ENCODE data around the gene PIK3C2B. TPM values are rescaled to one million over a fixed set of nuclear protein-coding genes. Genes with fewer than 3 reads are reported as not detected.

The PIK3C2B gene, protein sequence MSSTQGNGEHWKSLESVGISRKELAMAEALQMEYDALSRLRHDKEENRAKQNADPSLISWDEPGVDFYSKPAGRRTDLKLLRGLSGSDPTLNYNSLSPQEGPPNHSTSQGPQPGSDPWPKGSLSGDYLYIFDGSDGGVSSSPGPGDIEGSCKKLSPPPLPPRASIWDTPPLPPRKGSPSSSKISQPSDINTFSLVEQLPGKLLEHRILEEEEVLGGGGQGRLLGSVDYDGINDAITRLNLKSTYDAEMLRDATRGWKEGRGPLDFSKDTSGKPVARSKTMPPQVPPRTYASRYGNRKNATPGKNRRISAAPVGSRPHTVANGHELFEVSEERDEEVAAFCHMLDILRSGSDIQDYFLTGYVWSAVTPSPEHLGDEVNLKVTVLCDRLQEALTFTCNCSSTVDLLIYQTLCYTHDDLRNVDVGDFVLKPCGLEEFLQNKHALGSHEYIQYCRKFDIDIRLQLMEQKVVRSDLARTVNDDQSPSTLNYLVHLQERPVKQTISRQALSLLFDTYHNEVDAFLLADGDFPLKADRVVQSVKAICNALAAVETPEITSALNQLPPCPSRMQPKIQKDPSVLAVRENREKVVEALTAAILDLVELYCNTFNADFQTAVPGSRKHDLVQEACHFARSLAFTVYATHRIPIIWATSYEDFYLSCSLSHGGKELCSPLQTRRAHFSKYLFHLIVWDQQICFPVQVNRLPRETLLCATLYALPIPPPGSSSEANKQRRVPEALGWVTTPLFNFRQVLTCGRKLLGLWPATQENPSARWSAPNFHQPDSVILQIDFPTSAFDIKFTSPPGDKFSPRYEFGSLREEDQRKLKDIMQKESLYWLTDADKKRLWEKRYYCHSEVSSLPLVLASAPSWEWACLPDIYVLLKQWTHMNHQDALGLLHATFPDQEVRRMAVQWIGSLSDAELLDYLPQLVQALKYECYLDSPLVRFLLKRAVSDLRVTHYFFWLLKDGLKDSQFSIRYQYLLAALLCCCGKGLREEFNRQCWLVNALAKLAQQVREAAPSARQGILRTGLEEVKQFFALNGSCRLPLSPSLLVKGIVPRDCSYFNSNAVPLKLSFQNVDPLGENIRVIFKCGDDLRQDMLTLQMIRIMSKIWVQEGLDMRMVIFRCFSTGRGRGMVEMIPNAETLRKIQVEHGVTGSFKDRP (N-terminal part only)
- total RNA-seq = 10 to 100 TPM; 13.1 to 19.4 TPM

DNA sequence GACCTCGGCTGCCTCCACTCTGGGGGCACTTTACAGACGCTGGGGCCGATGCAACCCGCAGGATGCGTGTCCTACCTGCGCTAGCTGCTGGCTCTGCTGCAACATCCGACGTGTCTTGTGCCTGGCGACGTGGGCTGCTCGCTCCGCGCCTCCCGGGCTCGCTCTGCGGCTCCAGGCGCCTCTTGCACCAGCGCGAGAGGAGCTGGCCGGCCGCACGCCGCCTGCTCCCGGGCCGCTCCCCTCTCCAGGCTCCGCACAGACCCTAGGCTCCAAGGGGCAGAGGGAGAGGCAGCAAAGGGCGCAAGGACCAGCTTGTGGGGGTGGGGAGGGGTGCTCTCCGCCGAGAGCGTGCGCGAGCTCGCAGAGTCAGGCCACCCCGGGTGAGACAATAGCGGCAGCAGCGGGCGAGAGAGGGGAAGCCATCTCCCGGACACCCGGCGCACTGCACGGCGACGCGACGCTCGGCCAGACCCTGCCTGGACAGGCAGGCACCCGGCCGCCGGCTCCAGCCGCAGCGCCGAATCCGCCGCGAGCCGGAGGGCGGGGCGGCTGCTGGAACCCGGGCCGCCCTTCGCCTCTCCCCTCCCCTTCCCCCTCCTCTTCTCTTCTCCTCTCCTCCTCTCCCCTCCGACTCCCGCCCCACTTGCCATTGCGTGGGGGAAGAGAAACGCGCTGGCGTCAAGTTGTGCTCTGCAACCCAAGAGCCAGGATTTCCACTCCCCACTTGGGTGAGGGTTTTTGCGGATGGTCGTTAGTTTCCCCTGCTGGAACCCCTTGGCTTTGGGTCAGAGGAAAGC, at the start of gene PIK3C2B:
Gene PIK3C2B (minus strand): TSS at position 525 of the 797 bp plus-strand sequence. CDS start 25,003 bp downstream, outside the sequence.
- peak; percentile 84 for DNase-seq (ENCODE audit: low spot score)
- H3K36me3 ChIP-seq = no peaks in the 10 kb centered on the region
- H3K27me3 ChIP-seq = no peaks in the 10 kb centered on the region
- no peaks in the 10 kb centered on the region for H3K9me3 ChIP-seq
- TF ChIP-seq, protein P1, sequence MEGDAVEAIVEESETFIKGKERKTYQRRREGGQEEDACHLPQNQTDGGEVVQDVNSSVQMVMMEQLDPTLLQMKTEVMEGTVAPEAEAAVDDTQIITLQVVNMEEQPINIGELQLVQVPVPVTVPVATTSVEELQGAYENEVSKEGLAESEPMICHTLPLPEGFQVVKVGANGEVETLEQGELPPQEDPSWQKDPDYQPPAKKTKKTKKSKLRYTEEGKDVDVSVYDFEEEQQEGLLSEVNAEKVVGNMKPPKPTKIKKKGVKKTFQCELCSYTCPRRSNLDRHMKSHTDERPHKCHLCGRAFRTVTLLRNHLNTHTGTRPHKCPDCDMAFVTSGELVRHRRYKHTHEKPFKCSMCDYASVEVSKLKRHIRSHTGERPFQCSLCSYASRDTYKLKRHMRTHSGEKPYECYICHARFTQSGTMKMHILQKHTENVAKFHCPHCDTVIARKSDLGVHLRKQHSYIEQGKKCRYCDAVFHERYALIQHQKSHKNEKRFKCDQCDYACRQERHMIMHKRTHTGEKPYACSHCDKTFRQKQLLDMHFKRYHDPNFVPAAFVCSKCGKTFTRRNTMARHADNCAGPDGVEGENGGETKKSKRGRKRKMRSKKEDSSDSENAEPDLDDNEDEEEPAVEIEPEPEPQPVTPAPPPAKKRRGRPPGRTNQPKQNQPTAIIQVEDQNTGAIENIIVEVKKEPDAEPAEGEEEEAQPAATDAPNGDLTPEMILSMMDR (IDR thresholded peaks at IDR 0.05) = peak; percentile 51 to 71
- H3K4me1 ChIP-seq = peaks cover 0 to 30% of the 10 kb centered on the region in 2 donors
- H3K27ac ChIP-seq = peak within 1 kb of the TSS; percentile 89
- peak within 1 kb of the TSS; percentile 60 to 83 for H3K4me3 ChIP-seq

DNA sequence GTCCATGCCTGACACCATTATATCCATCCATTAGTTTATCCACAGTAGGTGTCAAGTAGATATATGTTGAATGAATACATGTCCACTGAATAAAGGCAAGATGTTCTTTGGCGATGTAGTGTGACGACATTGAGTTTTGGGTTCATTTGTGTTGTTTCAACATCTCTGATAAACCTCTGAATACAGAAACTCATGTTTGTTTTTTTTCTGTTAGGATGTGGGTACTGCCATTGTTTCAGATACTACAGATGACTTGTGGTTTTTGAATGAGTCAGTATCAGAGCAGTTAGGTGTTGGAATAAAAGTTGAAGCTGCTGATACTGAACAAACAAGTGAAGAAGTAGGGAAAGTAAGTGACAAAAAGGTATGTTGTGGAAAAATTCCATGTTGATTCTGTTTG, 49.7 kb upstream of the PIK3C2B start:
- TF ChIP-seq, protein P1 (IDR thresholded peaks at IDR 0.05) = no peak
- Histone ChIP-seq H3K27ac (no peak overlapping the region), H3K9me3 (no peaks in the 10 kb centered on the region), H3K4me3 (no peak overlapping the region), H3K4me1 (no peaks in the 10 kb centered on the region), H3K27me3 (no peaks in the 10 kb centered on the region), H3K36me3 (peaks cover 91% of the 10 kb centered on the region)
- DNase-seq (ENCODE audit: low spot score) = no peak

DNA sequence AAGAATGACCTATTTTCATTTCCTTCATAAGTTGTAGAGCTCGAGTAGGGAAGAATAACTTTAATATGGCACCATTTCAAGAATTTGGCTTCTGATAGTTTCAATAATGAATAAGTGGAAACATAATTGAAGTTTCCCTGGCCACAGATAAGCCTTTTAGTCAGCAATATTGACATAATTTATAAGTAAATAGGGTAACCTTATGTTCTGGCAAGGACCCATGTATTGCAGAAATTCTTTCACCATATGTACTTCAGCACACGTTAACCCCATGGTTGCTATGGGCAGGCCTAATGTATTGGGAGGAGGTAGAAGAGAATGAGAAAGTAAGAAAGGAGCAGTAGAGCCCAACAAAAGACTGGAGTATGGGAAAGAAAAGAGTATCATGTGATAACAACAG, 47.0 kb upstream of the PIK3C2B start:
- Histone ChIP-seq H3K4me3 (no peak overlapping the region), H3K36me3 (peaks cover 88% of the 10 kb centered on the region)

DNA sequence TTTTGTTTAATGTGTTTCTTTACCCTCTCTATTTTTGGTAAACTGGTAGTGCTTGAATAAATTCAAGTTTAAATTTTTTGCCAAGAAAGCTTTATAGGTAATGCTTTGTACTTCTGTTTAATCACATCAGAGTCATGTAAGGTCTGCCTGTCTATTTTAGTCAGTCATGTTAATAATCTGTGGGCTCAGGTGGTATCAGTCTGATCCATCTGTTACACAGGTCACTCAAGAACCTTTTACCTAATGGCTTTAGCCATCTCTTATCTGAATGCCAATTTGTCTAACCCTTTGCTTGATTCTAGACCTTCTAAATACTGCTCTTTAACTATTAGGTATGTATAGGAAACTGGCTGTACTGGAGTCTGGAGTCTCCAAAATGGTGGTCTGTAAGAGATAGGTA, 38.2 kb upstream of the PIK3C2B start:
- Histone ChIP-seq H3K27me3 (no peaks in the 10 kb centered on the region), H3K4me1 (no peaks in the 10 kb centered on the region), H3K36me3 (peaks cover 82% of the 10 kb centered on the region), H3K4me3 (no peak overlapping the region), H3K27ac (no peak overlapping the region), H3K9me3 (no peaks in the 10 kb centered on the region)
- TF ChIP-seq, protein P1 (IDR thresholded peaks at IDR 0.05) = no peak
- no peak for DNase-seq (ENCODE audit: low spot score)

More for the DNA sequence above, 47.0 kb upstream of the PIK3C2B start:
- no peaks in the 10 kb centered on the region for H3K9me3 ChIP-seq
- no peaks in the 10 kb centered on the region for H3K27me3 ChIP-seq
- H3K4me1 ChIP-seq = no peaks in the 10 kb centered on the region
- DNase-seq (ENCODE audit: low spot score) = no peak
- TF ChIP-seq, protein P1 (IDR thresholded peaks at IDR 0.05) = no peak
- H3K27ac ChIP-seq = no peak overlapping the region

DNA sequence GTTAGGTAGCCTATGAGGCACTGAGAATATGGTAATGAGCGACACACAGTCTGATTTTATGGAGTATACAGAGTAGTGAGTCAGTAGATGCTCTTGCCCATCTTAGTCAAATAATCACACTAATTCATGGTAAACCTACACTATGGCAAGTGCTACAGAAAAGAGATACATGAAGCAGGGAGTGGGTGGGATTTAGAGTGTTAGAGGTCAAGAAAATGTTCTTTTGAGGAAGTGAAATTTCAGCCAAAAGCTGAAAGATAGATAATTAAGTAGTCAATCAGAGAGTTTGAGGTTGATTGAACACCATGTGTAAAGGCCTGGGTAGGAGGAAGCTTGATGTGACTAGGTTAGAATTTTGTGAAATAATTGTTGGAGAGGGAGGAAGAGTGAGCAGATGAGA, 36.3 kb upstream of the PIK3C2B start:
- H3K4me3 ChIP-seq = no peak overlapping the region
- H3K4me1 ChIP-seq = no peaks in the 10 kb centered on the region
- H3K27me3 ChIP-seq = no peaks in the 10 kb centered on the region
- H3K9me3 ChIP-seq = no peaks in the 10 kb centered on the region
- TF ChIP-seq, protein P1 (IDR thresholded peaks at IDR 0.05) = no peak
- H3K36me3 ChIP-seq = peaks cover 90% of the 10 kb centered on the region
- no peak for DNase-seq (ENCODE audit: low spot score)
- H3K27ac ChIP-seq = no peak overlapping the region

Data from right atrium auricular region (tissue), 2 donors.